K562 (cell line): ENCODE measurements around the gene HMGN1. TPM values are rescaled to one million over a fixed set of nuclear protein-coding genes. Genes with fewer than 3 reads are reported as not detected.
A peak's percentile ranks its signal among the peaks of the same experiment; 100 is the strongest.

Experiments
- ARID4B ChIP-seq: sonication (generic); formaldehyde crosslinking; IDR thresholded peaks from 2 replicates; pipeline ENCODE4 v1.8.0; 2022; ENCODE audit warnings: mild to moderate bottlenecking, missing genetic modification reagents
- ARNT ChIP-seq, 2 experiments: fragments of 450-650 bp; IDR thresholded peaks; 2 replicates each; pipeline ENCODE4 v1.6.1; 2016; ENCODE audit warnings: mild to moderate bottlenecking in 1 of 2
- BRCA1 ChIP-seq, 2 experiments: fragments of 450-650 bp in 1 of 2; sonication (generic) in 1 of 2; formaldehyde crosslinking in 1 of 2; IDR thresholded peaks; 2 replicates each; pipeline versions ENCODE4 v1.5.0 to v1.6.1; 2017 to 2020; ENCODE audit warnings: mild to moderate bottlenecking in 1 of 2, missing genetic modification reagents in 1 of 2
- DLX4 ChIP-seq: fragments of 250-450 bp; sonication (Bioruptor Pico); IDR thresholded peaks from 2 replicates; pipeline ENCODE4 v1.6.1; 2021; ENCODE audit warnings: mild to moderate bottlenecking
- EWSR1 ChIP-seq: fragments of 450-650 bp; IDR thresholded peaks from 2 replicates; pipeline ENCODE4 v1.6.1; 2018; ENCODE audit warnings: borderline replicate concordance, mild to moderate bottlenecking, low read depth, moderate library complexity; ENCODE audit not compliant: partially characterized antibody
- FOXA3 ChIP-seq, 2 experiments: fragments of 450-650 bp in 1 of 2; sonication (generic) in 1 of 2; formaldehyde crosslinking; IDR thresholded peaks in 1 of 2; conservative IDR thresholded peaks in 1 of 2; 2 replicates each; pipeline versions ENCODE4 v1.4.0 to v1.8.0; 2020 to 2022; ENCODE audit warnings: mild to moderate bottlenecking in 2 of 2, missing genetic modification reagents in 1 of 2
- HDAC1 ChIP-seq, 2 experiments: fragments of 450-650 bp; IDR thresholded peaks; 2 replicates each; pipeline ENCODE4 v1.6.1; 2016 to 2017; ENCODE audit warnings: inconsistent platforms in 1 of 2, mild to moderate bottlenecking in 1 of 2, moderate library complexity in 1 of 2
- HMG20A ChIP-seq: fragments of 450-650 bp; formaldehyde crosslinking; conservative IDR thresholded peaks from 2 replicates; pipeline ENCODE4 v1.4.0; 2020; ENCODE audit warnings: mild to moderate bottlenecking, mixed read lengths
- JUND ChIP-seq, 2 experiments: IDR thresholded peaks; 2 replicates in 1 of 2; 3 replicates in 1 of 2; pipeline ENCODE4 v1.6.1; 2011; ENCODE audit warnings: borderline replicate concordance in 2 of 2, low read depth in 2 of 2, low read length in 2 of 2, improper control_type of control experiment in 1 of 2, missing biosample characterization in 1 of 2, missing genetic modification characterization in 1 of 2, missing genetic modification reagents in 1 of 2
- LCOR ChIP-seq: sonication (generic); formaldehyde crosslinking; IDR thresholded peaks from 2 replicates; pipeline ENCODE4 v1.8.0; 2022; ENCODE audit warnings: mild to moderate bottlenecking, missing genetic modification reagents
- MTF1 ChIP-seq: fragments of 250-450 bp; sonication (Bioruptor Pico); IDR thresholded peaks from 2 replicates; pipeline ENCODE4 v1.9.0; 2021; ENCODE audit warnings: moderate library complexity, mild to moderate bottlenecking, inconsistent platforms, borderline replicate concordance
- PATZ1 ChIP-seq: fragments of 250-450 bp; sonication (Bioruptor Pico); IDR thresholded peaks from 2 replicates; pipeline ENCODE4 v1.5.0; 2020; ENCODE audit warnings: mild to moderate bottlenecking, borderline replicate concordance
- POLR3G ChIP-seq: IDR thresholded peaks from 2 replicates; pipeline ENCODE4 v1.6.1; 2011; ENCODE audit not compliant: insufficient read length, insufficient replicate concordance; ENCODE audit errors: extremely low read depth
- SMAD4 ChIP-seq: fragments of 250-450 bp; sonication (Bioruptor Pico); conservative IDR thresholded peaks from 2 replicates; pipeline ENCODE4 v1.8.0; 2021; ENCODE audit warnings: inconsistent platforms, mild to moderate bottlenecking, moderate library complexity
- SMARCC2 ChIP-seq: fragments of 450-650 bp; IDR thresholded peaks from 2 replicates; pipeline ENCODE4 v1.6.1; 2017; ENCODE audit warnings: antibody characterized with exemption, moderate library complexity, mild to moderate bottlenecking, low read depth
- ZFP36 ChIP-seq: fragments of 150-350 bp; IDR thresholded peaks from 2 replicates; pipeline ENCODE4 v1.6.1; 2018; ENCODE audit warnings: low read length, low read depth; ENCODE audit not compliant: partially characterized antibody
- ZNF232 ChIP-seq: sonication (generic); formaldehyde crosslinking; IDR thresholded peaks from 2 replicates; pipeline ENCODE4 v1.8.0; 2022; ENCODE audit warnings: mild to moderate bottlenecking, missing genetic modification reagents
- ZNF830 ChIP-seq: fragments of 250-450 bp; sonication (Bioruptor Pico); IDR thresholded peaks from 2 replicates; pipeline ENCODE4 v1.5.0; 2021; ENCODE audit warnings: mild to moderate bottlenecking
- polyA plus RNA-seq, 8 experiments: library from polyadenylated mRNA; depleted of rRNA in 4 of 8; stranded (reverse) in 5 of 8; unstranded in 3 of 8; fragments of >200 nt; fragmentation: Nextera tagmentation in 2 of 8; fragmentation: Illumina TruSeq in 1 of 8; extraction: Ambion mirVana in 2 of 8; extraction: Trizol in 1 of 8; gene quantifications; 2 replicates each; pipeline versions ENCODE4 v1.2.1 to v1.2.3, GENCODE V29; 2011 to 2014; ENCODE audit warnings: inconsistent platforms in 1 of 8, missing spikeins in 1 of 8
- total RNA-seq, 7 experiments: library from RNA; depleted of rRNA in 6 of 7; stranded (reverse); fragments of >200 nt in 6 of 7; fragmentation: Illumina TruSeq in 2 of 7; extraction: Trizol in 2 of 7; gene quantifications; 2 replicates each; pipeline versions ENCODE4 v1.2.1 to v1.2.3, GENCODE V29; 2011 to 2021; ENCODE audit warnings: low replicate concordance in 1 of 7

HMGN1 gene
- total and polyA plus RNA-seq, 9 of the 15 experiments (the other 6 are each of a cell fraction or from before 2014, with no cell fraction given), result 124 to 626 (median 498) TPM

GRCh38 chr21:39317134-39318090 is 31.5 kb downstream of the HMGN1 start (continued):
- TF ChIP-seq BRCA1 (IDR thresholded peaks at IDR 0.05), result no peak
- no peak for TF ChIP-seq BRCA1 (CRISPR knock-in tag; IDR thresholded peaks at IDR 0.05)
- peak in 1 of 2 experiments; percentile 24; a peak in 1 of 4 replicates for TF ChIP-seq FOXA3 (CRISPR knock-in tag; conservative IDR thresholded peaks at IDR 0.05 in 1 of 2, IDR thresholded peaks at IDR 0.05 in 1 of 2)
- no peak for TF ChIP-seq MTF1 (CRISPR knock-in tag)
- no peak for TF ChIP-seq ZNF232 (CRISPR knock-in tag)
- 0 out of 2 replicates have a peak, but pooled peaks have one; percentile 44 for TF ChIP-seq HMG20A (CRISPR knock-in tag)
- TF ChIP-seq PATZ1 (CRISPR knock-in tag), result no peak
- no peak; a peak in 1 of 4 replicates for TF ChIP-seq ARNT (IDR thresholded peaks at IDR 0.05)
- TF ChIP-seq ARID4B (CRISPR knock-in tag), result no peak
- peak; percentile 33 for TF ChIP-seq ZFP36
- TF ChIP-seq ZNF830 (CRISPR knock-in tag), result no peak
- no peak; the same call in 1 of the 2 replicates for TF ChIP-seq SMARCC2
- peak in 1 of 2 experiments; percentile 23; a peak in 1 of 4 replicates for TF ChIP-seq HDAC1 (IDR thresholded peaks at IDR 0.05)
- TF ChIP-seq JUND (IDR thresholded peaks at IDR 0.05; ENCODE audit: borderline replicate concordance, low read depth, low read length), result peak; percentile 73; the same call in 1 of the 2 replicates
- TF ChIP-seq JUND (tag; IDR thresholded peaks at IDR 0.05; ENCODE audit: borderline replicate concordance, low read depth, low read length), result no peak; the same call in 1 of the 3 replicates
- TF ChIP-seq DLX4, result no peak
- TF ChIP-seq LCOR (CRISPR knock-in tag), result no peak
- TF ChIP-seq SMAD4, result peak; percentile 92
- no peak for TF ChIP-seq POLR3G
- no peak for TF ChIP-seq EWSR1
